Measurements from ENCODE around the gene CMC1.
"Not testable (repeated sequence)": the region's sequence is repeated elsewhere in the genome, so short reads cannot be mapped to it uniquely, and the experiment has no call there.

CMC1 gene, protein sequence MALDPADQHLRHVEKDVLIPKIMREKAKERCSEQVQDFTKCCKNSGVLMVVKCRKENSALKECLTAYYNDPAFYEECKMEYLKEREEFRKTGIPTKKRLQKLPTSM

DNA sequence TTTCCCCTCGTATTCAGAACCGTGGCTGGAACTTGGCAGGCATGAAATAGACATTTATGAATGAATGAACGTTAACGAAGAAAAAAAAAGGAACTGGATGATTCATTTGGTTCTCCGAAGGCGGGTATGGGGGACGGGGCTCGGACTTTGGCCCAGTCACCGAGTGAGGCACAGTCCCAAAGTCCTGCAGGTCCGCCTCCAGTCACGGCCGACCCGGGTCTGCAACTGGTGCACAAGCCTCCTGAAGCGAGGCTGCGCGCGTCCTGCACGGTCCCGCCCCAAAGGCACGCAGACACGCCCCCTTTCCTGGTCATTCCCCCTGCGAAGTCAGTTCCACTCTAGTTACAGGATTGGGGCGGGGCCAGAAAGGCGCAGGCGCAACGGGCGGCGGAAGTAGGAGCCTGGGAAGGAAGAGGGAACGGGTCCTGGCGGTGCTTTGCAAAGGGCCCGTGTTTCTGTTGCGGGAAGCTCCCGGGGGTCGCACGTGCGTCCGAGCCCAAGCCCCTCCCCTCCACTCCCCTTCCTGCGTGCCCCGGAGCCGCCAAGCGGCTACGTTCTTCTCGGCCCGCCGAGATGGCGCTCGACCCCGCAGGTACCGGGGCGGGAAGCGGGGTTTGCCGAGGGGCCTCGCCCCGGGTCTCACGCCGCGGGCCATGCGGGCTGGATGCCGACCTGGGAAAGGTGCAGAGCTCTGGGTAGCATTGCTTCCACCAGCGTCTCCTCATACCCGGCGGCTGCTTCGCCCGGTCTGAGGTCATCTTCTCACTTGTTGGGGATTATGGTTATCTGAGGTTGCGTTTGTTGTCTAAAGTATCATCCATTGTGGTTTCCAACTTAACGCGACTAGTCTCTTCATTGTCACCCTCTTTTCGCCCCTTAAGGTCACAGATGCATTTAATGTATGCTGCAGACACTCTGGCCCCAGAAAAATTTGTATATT, at the start of gene CMC1:
TSS of gene CMC1 (plus strand) at position 399 of the 940 bp plus-strand sequence. CDS start at position 574, 175 bp downstream.
- peak; percentile 98 for DNase-seq

DNA sequence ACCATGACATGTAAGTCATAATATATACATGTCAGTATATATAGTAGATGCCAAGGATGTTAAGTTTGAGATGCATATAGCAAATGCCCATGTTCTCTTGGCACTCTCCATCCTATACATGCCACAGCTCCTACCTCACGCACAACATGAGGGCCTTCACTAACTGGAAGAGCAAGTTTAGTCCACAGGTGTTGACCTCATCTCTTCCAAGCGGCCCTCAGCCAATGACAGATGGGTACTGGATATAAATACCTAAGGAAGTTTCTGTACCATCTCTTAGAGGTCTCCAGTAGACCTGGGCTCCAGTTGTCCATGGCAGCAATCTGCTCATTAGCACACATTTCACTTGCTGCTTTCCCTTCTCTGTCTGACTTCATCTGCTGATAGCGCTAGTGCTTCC, 43.3 kb upstream of the CMC1 start:
- no peak for DNase-seq

DNA sequence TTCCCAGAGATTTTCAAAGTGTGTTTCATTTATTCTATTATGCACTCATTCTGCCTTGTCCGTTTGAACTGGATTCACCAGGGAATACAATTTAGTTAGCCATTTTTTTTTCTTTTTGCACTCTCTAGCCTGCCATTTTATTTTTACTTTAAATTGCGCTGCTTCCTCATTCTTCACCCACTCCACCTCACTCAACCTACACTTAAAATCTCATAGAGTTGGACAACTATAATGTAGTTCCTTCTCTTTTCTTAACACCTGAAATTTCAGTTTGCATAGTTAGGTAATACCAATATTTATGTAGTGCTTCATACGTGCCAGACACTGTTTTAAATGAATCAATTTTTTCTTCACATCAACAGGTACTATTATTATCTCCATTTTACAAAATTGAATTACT, 42.4 kb upstream of the CMC1 start:
- DNase-seq = no peak

DNA sequence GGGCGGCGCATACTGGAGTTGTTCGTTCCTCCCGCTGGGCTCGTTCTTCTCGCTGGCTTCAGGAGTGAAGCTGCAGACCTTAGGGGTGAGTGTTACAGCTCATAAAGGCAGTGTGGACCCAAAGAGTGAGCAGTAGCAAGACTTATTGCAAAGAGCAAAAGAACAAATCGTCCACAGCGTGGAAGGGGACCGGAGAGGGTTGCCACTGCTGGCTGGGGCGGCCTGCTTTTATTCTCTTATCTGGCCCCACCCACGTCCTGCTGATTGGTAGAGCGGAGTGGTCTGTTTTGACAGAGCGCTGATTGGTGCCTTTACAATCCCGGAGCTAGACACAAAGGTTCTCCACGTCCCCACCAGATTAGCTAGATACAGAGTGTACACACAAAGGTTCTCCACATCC, 41.8 kb upstream of the CMC1 start:
- DNase-seq = not testable (repeated sequence)

DNA sequence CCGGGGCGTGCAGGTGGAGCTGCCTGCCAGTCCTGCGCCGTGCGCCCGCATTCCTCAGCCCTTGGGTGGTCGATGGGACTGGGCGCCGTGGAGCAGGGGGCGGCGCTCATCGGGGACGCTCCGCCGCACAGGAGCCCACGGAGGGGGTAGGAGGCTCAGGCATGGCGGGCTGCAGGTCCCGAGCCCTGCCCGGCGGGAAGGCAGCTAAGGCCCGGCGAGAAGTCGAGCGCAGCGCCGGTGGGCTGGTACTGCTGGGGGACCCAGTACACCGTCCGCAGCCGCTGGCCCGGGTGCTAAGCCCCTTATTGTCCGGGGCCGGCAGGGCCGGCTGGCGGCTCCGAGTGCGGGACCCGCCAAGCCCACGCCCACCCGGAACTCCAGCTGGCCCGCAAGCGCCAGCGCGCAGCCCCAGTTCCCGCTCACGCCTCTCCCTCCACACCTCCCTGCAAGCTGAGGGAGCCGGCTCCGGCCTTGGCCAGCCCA, 41.0 kb upstream of the CMC1 start:
- not testable (repeated sequence) for DNase-seq

DNA sequence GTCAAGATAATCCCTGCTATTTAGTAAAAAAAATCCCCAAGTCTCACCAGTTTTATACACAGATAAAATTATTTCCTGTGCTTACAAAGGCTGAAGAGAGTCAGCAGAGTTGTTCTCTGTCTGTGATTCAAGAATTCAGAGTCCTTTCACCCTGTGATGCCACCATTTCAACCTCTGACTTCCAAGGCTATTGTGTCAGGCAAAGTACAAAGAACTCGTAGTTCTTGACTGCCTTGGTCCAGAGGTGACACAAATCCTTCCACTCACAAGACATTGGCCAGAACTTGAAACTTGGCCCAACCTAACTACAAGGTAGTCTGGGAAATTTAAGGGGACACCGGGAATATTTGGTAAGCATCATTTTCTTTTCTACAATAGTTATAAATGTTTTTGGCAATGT, 34.9 kb upstream of the CMC1 start:
- DNase-seq = no peak

DNA sequence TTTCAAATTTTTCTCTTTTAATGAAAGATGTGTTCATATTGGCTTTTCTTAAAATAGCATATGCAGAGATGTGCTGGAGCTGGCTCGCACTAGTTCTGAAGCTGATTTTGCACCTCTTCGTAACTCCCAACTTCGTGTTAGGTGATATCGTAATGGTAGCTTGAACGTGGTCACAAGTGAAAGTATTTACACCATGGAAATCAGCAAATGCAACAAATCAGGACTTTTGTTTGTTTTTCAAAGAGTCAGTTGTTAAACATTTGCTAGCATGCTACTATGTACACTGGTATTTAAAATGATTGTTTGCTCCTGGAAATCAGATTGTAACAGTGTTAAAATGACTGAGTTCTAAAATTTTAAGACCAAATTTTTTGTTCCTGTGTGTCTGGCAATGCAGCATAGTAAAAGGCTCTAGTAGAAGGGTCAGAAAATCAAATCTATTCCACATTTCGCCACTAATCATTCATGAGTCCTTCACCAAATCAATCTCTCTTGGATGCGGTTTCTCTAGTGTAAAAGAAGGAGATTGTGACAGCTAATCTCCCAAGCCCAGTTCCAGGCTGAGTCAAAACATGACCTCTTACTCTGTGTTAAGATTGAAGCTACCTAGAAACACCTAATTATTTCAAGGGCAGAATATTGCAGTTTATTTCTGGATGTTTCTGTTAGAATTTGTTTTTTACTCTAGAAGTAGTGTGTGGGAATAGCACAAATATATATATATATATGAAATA, 34.3 kb upstream of the CMC1 start:
- DNase-seq = peak; percentile 21

DNA sequence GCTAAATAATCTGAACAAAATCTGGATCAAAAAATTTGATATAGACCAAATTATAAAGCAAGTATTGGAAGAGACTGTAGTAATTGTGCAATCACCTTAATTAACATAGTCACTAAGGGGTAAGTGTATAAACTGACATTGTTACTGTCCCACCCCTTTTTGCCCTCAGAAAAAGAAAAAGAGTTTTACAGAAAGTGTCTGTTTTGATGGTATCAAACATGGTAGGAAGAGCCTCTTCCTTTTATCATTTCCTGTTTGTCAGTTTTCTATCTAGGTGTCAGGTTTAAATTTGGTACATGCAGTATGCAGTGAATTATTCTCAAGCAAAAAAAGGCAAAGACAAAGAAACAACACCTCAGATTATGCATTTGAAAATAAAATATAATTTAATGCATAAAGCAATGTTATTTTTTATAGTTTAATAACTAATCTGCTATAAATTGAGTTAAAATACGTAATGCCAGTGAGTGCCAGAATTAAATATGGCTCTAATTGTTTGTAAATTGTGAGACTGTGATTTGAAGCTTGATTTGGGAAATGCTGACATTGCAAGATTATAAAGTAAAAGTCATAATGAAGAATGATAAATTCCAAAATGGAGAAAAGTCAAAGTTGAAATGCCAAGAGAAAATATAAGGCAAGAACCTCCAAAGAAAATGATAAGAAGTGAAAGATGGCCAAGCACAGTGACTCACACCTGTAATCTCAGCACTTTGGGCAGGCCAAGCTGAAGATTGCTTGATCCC, 30.3 kb upstream of the CMC1 start:
- DNase-seq = no peak

DNA sequence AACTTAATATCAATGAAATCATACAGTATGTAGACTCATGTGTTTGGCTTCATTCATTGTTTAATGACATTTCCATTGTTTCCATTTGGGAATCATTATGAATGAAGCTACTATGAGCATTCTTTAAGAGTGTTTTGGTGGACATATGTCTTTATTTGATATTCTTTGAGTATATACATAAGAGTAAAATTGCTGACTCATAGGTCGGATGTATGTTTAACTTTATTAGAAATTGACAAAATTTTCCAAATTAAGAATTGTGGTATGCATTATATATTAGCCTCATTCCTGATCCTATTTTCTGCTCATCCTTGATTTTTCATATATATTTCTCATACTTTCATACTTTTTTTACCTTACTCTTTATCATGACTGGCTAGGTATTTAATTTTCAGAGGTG, 28.7 kb upstream of the CMC1 start:
- no peak for DNase-seq

DNA sequence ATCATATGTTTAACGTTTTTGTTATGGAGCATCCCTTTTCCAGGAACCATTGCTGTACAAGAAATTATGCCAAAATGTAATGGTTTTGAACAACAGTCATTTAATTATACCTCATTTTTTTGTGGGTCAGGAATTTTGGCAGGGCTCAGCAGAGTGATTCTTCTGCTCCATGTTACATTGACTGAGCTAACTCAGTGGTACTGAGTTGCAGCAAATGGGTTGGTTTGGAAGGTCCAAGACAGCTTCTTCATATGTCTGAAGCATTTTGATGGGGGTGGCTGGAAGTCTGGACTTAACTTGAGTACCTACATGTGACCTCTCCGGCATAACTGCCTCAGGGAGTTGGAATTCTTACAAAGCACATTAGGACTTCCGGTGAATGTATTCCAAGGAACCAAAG, 26.0 kb upstream of the CMC1 start:
- no peak for DNase-seq

DNA sequence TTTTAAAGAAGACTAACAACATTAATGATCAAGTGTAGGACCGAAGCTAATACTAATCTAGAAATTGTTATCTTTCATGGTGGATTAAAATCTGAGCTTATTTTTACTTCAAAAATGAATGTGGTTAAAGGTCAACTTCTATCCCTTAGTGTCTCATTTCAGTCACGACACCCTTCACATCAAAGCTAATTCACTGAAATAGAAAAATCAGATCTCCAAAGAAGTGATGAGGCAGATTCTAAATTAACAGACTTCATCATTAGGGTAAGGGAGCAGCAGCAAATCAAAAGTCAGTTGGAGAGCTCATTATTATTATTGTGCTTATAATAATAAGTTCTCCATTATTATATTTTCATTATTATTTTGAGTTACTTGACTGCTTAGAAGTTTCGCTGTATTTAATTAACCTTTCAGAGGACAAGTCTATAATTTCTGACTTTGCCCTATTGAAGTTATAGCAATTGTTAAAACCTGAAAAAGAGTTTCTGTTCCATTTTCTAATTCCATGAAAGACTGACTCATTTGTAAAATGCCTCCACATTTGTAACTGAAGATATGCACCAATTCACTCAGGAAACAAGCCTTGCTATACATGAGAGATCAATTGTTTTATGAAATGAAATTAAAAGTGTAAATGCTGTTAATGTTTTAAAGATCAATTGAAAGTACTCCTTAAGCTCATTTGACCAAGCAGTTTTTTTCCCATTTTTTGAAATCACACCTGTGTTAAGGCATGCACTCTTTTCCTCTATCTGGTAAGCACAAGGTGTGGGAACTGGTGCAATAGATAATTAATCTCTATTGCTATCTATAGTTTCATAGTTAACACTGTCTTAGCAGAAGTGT, 23.1 kb upstream of the CMC1 start:
- no peak for DNase-seq

DNA sequence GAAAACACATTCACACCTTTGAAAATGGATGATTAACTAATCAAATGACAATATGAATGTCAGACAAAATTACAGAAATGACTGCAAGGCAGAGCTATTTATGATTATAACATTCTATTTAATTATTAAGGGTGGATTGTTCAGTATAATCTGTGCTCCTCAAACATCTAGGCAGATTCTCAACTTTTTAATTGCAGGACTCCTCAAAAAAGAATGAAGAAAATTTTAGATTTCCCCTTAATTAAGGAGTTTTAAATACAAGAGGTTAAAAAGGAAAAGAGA, 22.6 kb upstream of the CMC1 start:
- no peak for DNase-seq

DNA sequence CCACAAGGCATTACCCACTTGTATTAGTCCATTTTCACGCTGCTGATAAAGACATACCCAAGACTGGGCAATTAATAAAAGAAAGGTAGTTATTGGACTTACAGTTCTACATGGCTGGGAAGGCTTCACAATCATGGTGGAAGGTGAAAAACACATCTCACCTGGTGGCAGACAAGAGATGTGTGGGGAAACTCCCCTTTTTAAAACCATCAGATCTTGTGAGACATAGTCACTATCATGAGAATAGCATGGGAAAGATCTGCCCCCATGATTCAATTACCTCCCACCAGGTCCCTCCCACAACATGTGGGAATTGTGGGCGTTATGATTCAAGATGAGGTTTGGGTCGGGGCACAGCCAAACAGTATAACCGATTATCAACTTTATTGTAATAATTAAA, 17.0 kb upstream of the CMC1 start:
- no peak for DNase-seq

DNA sequence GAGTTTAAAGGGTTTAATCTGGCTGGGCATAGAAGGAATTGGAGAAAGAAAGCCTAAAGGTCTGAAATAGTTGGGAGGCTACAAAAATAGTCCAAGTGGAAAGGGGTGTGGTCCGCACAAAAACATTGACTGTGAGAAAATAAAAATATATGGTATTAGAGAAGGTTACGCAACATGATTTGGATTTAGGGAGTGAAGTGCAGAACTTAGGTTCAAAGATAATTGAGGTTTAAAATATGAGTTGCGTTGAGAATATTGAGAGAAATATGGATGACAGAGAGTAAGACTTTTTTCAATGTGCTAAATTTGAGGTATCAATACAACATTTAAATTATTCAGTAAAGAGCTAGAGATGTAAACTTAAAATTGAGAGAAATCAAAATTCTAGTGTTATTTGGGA, 15.4 kb upstream of the CMC1 start:
- DNase-seq = no peak

DNA sequence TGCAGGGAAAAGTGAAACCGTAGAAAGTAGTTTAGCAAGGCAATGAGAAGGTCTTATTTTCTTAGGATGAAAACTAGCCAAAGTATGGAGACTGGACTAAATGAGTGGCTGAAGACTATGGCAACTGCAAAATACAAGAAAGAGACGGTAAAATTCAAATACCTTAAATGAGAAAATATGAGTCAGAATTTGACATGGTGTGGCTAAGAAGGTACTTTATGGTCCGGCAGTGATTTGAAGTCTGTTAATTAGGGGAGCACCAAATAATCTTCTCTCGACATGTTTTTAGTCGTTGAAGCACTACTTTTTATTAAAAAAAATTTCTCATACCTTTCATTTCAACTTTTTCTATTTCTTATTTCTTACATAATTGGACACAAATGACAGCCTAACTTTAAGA, 12.8 kb upstream of the CMC1 start:
- no peak for DNase-seq

DNA sequence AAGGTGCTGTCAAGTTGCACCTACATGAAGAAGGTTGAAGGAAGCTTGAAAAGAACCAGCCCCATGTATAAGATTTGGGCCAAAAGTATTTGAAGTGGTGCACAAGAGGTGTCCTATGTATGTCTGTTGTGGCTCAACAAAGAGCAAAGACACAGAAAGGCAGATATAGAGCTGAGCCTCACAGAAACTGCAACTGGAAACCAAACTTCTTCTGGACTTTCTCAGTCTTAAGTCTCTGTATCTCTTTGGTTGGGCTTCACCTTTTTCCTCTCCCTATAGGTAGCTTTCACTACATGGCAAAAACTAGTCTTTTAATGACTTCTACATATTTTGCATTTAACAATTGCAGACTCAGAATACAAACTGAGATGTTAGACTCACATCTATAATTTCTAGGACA, 8.8 kb upstream of the CMC1 start:
- no peak for DNase-seq

DNA sequence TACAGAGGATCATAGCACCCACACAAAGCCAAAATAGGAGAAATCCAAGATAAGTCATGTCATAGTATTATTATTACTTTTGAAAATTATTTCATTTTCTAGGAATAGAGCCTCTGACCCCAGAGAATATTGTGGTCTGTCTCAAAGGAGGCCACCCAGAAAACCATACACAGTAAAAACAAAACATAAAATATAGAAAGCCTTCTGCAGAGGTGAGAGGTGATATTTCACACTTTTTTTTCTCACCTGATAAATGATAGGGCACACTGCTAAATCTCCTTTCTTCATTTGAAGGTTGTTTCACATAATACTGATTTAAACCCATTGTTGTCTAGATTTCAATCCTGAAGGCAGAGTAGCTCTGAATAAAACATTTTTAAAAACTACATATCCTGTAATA, 7.0 kb upstream of the CMC1 start:
- DNase-seq = no peak

DNA sequence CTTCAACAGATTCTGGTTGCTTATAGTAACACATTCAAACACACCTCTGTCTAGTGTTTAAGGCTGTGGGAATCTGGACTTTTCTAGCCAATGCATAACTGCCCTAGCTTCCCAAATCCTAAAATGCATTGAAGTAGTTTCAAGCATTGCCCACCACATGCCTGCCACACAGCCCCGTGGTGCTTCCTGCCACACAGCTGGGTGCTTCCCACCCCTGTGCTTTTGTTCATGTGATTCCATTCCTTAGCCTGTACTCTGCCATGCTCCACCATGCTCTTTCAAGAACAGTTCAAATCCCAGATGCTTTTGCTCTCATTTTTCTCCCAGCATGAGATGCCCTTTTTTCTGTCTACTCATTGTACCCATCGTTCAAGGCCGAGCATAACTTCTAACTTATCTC, 2.3 kb upstream of the CMC1 start:
- no peak for DNase-seq

DNA sequence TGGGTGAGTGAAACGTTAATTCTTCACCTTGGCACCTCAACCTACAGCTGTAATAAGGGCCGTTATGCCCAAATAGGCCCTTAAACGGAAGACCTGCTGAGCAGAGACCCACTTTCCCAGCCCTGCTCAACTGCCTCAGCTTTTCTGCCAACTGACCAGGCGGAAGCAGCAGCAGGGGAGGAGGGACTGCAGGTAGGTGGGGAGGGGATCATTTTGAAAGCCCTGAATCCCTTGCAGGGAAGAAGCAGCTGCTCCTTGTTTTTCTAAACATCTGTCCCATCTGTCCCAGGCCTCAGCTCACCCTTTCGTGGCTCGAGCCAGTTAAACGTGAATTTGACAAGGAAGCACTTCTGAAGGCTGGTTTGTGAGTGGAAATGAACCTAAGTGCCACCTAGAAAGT, 978 bp upstream of the CMC1 start:
- DNase-seq = no peak

DNA sequence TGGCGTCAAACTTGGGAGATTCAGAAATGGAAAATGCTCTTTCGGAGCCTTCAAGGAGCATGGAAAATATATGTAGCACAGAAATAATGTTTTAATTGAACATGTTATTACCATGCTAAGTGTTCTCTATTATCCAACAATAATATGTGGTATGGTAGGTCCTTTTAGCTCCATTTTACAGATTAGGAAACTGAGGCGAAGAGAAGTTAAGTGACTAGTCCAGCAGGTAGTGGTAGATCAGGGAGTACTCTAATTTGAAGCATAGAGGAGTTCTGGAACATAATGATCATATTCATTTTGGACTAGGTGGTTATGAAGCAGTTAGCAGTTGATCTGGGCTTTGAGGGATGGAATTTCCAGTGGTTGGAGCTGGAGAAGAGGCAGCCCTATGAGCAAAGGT, 1.1 kb downstream of the CMC1 start:
- no peak for DNase-seq

DNA sequence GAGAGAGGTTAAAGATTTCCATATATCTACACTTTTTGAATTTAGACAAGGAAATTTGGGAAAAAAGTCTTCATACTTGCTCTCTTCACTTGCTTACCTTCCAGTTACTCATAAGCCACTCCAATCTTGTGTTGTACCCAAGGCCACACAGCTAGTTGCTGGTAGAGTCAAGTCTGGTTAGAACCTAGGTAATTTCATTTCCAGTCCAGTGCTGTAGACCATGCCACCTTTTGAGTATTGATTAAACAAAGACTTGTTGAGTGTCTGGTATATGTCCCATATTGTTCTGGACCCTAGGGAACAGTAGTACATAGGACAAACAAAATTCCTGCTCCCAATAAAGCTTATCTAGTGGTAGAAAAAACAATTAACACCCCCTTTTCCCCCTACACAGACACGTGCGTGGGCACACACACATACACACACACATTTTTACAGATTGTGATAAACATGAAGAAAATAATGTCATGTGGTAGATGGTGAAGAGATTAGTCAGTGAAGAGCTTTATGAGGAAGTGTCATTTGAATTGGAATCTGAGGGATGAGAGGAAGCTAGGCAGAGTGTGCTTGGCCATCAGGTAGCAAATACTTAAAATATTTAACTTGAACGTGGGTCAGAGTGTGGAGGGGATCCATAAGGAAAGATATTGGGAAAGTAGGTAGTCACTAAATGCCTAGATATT, 2.1 kb downstream of the CMC1 start:
- DNase-seq = peak; percentile 49

DNA sequence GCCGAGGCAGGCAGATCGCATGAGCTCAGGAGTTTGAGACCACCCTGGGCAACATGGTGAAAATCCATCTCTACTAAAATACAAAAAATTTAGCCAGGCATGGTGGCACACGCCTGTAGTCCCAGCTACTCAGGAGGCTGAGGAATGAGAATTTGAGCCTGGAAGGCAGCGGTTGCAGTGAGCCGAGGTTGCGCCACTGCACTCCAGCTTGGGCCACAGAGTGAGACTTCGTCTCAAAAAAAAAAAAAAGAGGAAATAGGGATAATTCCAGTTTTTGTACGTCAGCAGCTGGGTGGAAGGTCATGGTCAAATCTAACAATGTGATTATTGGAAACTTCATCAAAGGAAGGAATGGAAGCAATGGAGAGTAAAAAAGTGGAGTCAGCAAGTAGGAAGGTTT, 3.1 kb downstream of the CMC1 start:
- DNase-seq = no peak
